NCI-H345 (cell line): ENCODE measurements around the gene PGM1.
"Not testable (repeated sequence)": the region's sequence is repeated elsewhere in the genome, so short reads cannot be mapped to it uniquely, and the experiment has no call there.

Experiments used
- DNase-seq: peaks from one replicate; lab custom pipeline; 2025; lab: John Stamatoyannopoulos, UW

PGM1 gene

GRCh38 chr1:63593303-63593885 lies at the start of gene PGM1:
PGM1 (plus strand) TSS chr1:63593411; CDS start chr1:63593489, 78 bp downstream.
- DNase-seq, result peak; percentile 72

- DNase-seq, result no peak
Observed at GRCh38 chr1:63545780-63546179, 47.4 kb upstream of the PGM1 start.

DNA sequence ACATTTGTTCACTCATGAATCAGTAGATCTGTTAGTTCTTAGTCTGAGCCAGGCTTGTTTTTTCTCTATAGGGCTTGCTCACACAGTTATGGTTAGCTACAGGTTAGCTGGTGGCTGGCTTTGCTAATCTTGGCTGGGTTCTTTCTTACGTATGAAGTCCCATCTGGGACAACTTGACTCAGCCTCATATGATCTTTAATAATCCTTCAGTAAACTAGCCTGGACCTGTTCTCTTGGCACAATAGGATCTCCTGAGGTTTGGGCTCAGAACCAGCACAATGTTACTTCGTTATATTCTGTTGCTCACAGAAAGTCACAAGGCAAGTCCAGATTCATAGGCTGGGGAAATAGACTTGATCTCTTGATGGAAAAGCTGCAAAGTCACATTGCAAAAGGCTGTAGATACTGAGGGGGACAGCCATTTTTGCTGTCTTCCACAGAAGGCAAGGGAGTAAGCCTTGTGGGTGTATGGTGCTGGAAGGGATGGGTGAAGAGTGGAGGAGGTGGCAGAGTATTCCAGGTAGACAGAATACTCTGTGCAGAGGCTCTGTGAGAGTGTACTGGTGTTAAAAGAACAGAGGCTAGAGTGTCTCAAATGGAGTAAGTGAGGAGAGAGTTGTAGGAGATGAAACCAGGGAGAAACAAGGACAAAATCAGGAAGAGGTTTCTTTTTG lies 45.5 kb upstream of the PGM1 start:
- no peak for DNase-seq

- no peak for DNase-seq
Observed at GRCh38 chr1:63548303-63548702, 44.9 kb upstream of the PGM1 start.

- DNase-seq, result no peak
Observed at GRCh38 chr1:63548877-63549276, 44.3 kb upstream of the PGM1 start.

DNA sequence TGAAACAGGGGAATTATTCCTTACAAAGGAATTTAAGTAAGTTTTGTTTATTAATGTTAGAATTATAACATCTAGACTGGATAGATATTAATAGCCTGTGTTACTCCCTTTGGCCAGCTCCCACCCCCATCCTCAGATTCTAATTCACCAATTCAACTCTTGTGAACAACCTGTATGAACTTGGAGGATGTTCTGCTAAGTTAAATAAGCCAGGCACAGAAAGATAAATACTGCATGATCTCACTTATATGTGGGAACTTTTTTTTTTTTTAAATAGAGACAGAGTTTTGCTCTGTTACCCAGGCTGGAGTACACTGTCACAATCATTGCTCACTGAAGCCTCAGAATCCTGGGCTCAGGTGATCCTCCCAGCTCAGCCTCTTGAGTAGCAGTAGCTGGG lies 37.7 kb upstream of the PGM1 start:
- no peak for DNase-seq

DNA sequence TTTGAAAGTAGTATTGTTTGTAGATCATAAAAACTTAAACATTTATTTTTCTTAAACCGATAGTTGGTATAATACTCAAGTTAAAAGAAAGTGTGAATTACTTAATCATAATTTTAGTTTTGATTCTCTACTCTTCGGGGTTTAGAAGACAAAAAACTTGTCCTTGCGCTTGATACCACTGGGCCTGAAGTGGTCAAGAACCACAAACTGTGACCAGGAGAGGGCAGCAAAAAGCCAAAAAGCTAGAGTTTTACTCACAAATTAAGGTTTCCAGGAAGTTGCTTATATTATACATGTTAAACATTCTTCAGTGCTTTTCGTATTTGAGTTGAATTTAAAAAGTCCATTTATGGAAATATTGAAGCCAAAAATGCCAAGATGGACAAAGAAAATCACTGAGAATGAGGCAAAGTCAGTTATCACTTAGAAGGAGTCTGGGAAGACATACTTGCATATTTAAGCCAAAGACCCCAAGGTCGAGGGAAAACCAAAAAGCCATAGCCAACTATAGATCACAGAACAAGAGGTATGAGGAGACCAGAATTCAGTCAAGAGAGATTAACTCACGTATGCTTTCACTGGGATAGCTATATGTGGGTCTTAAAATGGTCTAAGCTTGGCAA lies 35.7 kb upstream of the PGM1 start:
- DNase-seq, result no peak

- no peak for DNase-seq
Observed at GRCh38 chr1:63559357-63559756, 33.9 kb upstream of the PGM1 start.

DNA sequence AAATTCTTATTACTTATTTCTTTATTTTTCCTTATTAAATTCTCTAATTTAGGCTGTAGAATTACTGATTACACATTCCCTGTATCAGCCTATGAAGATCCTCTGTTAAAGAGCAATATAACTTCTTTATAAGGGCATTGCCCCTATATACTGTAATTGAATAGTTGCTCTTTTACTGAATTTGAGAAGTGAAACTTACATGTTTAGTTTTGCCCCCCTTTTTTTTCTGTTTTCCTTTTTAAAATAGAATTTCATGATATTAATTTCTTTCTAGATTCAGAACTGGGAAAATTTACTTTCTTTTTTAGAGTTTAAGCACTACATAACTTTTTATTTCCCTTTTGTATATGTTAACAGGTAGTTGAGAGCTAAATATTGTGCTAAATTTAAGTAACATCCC lies 29.5 kb upstream of the PGM1 start:
- DNase-seq, result no peak

- no peak for DNase-seq
Observed at GRCh38 chr1:63569068-63569467, 24.1 kb upstream of the PGM1 start.

GRCh38 chr1:63569640-63570316 lies 23.4 kb upstream of the PGM1 start:
- no peak for DNase-seq

DNA sequence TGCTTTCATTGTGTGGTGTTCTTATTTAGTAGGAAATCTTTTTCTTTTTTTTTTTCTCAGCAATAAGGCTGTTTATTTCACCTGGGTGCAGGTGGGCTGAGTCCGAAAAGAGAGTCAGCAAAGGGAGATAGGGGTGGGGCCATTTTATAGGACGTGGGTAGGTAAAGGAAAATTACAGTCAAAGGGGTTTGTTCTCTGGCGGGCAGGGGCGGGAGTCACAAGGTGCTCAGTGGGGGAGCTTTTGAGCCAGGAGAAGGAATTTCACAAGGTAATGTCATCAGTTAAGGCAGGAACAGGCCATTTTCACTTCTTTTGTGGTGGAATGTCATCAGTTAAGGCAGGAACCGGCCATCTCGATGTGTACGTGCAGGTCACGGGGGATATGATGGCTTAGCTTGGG lies 20.5 kb upstream of the PGM1 start:
- DNase-seq, result not testable (repeated sequence)

GRCh38 chr1:63574203-63574796 lies 18.9 kb upstream of the PGM1 start:
- not testable (repeated sequence) for DNase-seq

DNA sequence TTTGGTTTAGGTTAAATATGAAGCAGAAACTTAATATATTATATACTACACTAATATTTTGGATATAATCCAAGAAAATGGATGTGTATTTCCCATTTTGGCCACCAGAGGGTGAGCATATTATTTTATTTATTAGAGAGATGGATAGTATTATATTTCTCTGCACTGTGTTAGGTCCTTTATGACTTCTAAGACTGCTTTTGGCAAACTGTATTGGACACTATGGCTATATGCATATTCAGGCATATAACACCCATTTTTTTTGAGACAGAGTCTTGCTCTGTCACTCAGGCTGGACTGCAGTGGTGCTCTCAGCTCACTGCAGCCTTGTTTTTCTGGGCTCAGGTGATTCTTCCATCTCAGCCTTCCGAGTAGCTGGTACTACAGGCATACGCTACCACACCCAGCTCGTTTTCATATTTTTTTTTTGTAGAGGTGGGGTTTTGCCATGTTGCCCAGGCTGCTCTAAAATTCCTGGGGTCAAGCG lies 17.8 kb upstream of the PGM1 start:
- DNase-seq, result peak; percentile 19

- DNase-seq, result not testable (repeated sequence)
Observed at GRCh38 chr1:63586326-63586725, 6.9 kb upstream of the PGM1 start.

DNA sequence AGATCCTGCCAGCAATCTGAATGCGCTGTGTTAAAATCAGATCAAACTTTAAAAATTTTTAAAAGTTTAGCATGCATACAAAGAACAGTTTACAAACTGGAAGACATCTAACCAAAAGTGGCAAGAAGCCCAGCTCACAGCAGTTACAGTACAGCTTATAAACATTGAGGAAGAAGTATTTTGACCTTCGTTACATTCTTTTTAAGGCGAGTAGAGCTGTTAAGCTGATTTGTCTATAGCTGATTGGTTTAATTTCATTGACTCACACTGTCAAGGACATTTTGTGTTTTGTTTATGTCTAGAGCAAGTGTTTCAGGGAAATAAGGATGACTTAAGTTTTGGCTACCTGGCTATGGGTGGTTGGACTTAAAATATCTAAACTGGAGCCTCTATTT lies 3.0 kb upstream of the PGM1 start:
- no peak for DNase-seq

DNA sequence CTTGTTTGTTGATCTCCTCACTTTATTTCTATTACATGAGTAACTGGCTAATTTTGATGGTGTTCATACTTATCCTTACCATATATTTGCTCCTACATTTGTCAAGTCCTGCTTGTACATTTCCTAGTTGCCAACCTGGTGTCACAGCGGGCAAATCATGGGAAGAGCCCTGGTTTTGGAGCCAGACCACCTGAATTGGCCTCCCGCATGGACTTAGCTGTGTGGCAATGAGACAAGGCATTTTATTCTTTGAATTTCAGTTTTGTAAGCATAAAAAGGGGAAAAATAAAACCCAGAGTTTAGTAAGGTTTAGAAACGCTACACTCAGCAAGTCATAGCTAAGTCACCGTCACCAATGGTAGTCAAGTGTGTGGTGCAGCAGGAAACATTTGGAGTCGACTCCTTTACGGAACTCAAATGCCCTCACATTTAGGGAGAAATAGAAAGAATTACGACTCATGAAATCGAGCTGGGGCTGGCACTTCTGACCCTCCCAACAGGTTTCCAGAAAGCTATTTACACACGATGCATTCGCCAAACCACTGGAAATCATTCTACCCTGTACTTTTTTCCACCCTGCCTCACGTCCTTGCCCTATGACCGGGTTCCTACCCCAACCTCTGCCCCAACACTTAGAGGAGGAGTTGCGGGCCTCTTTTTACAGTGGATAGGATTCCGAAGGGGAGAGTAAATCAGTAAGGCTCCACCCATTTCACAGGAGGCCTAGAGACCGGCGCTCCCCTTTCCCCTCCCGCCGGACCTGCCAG lies 492 bp upstream of the PGM1 start:
- no peak for DNase-seq

DNA sequence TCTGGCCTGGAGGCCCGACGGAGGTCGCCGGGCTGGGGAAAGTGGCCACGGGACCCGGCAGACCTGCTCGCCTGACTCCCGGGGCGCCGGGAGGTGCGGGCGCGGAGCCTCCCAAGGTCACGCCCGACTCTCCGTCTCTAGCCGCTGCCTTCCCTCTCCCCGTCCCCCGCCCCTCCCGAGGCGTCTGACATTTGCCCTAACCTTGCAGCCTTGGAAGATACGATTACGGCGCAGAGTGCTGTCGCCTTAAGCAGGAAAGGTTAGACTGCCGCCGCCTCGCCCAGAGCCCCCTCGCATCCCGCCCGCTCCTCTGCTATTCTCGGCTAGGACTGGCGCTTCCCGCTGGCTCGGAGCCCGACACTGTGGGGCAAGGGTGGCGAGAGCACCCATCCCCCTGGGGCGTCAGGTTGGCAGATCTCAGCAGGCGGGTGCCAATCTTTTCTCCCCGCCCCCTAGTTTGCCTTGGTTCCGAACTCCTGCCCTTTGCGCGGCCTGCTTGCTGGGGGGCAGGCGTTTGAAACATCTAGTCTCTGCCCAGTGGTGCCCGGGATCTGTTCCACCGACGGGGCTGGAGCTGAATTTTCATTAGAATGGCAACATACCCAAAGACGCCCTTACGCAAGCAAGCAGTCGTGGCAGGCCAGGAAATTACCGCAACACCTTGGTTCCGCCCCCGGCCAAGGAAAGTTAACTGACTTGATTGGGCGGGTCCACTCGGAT lies 835 bp downstream of the PGM1 start:
- peak; percentile 67 for DNase-seq

- no peak for DNase-seq
Observed at GRCh38 chr1:63595435-63595834, 2.2 kb downstream of the PGM1 start.

DNA sequence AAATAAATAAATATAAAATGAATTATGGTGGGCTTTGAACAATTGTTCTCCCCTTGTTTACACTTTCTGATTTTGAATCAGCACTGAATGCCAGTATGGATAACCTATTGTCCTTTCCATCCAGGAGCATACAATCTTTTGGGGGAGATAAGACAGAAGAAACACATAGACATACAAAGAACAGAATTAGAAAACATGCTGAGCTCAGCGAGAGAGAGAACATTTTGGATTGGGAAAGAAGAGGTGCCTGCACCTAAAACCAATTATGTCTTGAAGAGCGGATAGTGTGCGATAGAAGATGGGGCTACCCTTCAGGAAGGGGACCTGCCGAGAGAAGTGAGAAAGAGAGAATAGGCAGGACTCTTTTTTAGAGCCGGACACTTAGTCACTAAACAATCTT lies 6.6 kb downstream of the PGM1 start:
- no peak for DNase-seq

DNA sequence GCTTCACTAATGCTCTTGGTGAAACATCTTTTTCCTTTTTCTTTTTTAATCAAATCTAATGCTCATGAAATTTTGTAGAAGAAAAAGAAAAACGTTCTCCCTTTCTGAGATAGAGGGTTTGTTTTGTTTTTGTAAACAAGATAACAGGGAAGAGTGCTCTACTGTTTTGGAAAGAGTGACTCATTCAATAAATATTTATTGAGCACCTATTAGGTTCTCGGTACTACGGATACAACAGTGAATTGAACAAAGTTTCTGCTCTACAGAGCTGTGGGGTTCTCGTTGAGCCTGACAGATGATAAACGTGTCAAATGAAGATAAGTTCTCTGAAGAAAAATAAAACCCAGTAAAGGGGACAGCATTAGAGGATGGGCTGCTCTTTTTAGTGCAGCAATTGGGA lies 7.0 kb downstream of the PGM1 start:
- DNase-seq, result no peak
